RPMI7951 (cell line): ENCODE results near the gene GALNT1. TPM values are rescaled to one million over a fixed set of nuclear protein-coding genes. Genes with fewer than 3 reads are reported as not detected.
A peak's percentile ranks its signal among the peaks of the same experiment; 100 is the strongest.
"Not testable (repeated sequence)": the region's sequence is repeated elsewhere in the genome, so short reads cannot be mapped to it uniquely, and the experiment has no call there.

Experiments
- DNase-seq: peaks from one replicate; pipeline ENCODE4 v3.0.0-alpha.2; 2012; ENCODE audit warnings: low read depth
- total RNA-seq: library from RNA; depleted of rRNA; stranded (reverse); fragments of >200 nt; shearing (Covaris generic); gene quantifications from 2 replicates; pipeline ENCODE4 v1.2.3, GENCODE V29; 2014; rRNA removed

Gene GALNT1
- 28.3 and 37.1 TPM in 2 replicates for total RNA-seq

- no peak for DNase-seq
Measured at GRCh38 chr18:35581546-35581897, at the start of gene GALNT1. TSS of gene GALNT1 (plus strand) at chr18:35581740. CDS start at chr18:35654663, 72,923 bp downstream.

- DNase-seq: no peak
Measured at GRCh38 chr18:35533916-35534405, 47.6 kb upstream of the GALNT1 start.

GRCh38 chr18:35535297-35535696, 46.2 kb upstream of the GALNT1 start:
- DNase-seq: no peak

GRCh38 chr18:35542356-35542755, 39.2 kb upstream of the GALNT1 start:
- DNase-seq: no peak

- DNase-seq: no peak
Measured at GRCh38 chr18:35547008-35547605, 34.4 kb upstream of the GALNT1 start.

GRCh38 chr18:35549564-35549963, 32.0 kb upstream of the GALNT1 start:
- no peak for DNase-seq

GRCh38 chr18:35553300-35553699, 28.2 kb upstream of the GALNT1 start:
- DNase-seq: no peak

GRCh38 chr18:35555538-35555937, 26.0 kb upstream of the GALNT1 start:
- not testable (repeated sequence) for DNase-seq

- DNase-seq: no peak
Measured at GRCh38 chr18:35559867-35560266, 21.7 kb upstream of the GALNT1 start.

GRCh38 chr18:35564795-35565453, 16.6 kb upstream of the GALNT1 start:
- DNase-seq: no peak

GRCh38 chr18:35566019-35566418, 15.5 kb upstream of the GALNT1 start:
- DNase-seq: no peak

GRCh38 chr18:35570182-35570581, 11.4 kb upstream of the GALNT1 start:
- DNase-seq: no peak

- no peak for DNase-seq
Measured at GRCh38 chr18:35571138-35571537, 10.4 kb upstream of the GALNT1 start.

- DNase-seq: peak; percentile 27
Measured at GRCh38 chr18:35572644-35573043, 8.9 kb upstream of the GALNT1 start.

- no peak for DNase-seq
Measured at GRCh38 chr18:35573531-35573930, 8.0 kb upstream of the GALNT1 start.

GRCh38 chr18:35576240-35576845, 5.2 kb upstream of the GALNT1 start:
- DNase-seq: not testable (repeated sequence)

- no peak for DNase-seq
Measured at GRCh38 chr18:35577045-35577848, 4.3 kb upstream of the GALNT1 start.

GRCh38 chr18:35578481-35578880, 3.1 kb upstream of the GALNT1 start:
- no peak for DNase-seq

- no peak for DNase-seq
Measured at GRCh38 chr18:35578936-35579335, 2.6 kb upstream of the GALNT1 start.

- peak; percentile 53 for DNase-seq
Measured at GRCh38 chr18:35580701-35581539, 620 bp upstream of the GALNT1 start.

- DNase-seq: no peak
Measured at GRCh38 chr18:35581898-35582641, 530 bp downstream of the GALNT1 start.
